ENCODE data around the gene LPIN1.

GRCh38 chr2:11701751-11702301 lies 44.6 kb upstream of the LPIN1 start:
- TF ChIP-seq CTCF (conservative IDR thresholded peaks at IDR 0.05) (no peak), EZH2 (IDR thresholded peaks at IDR 0.05; ENCODE audit: low read depth) (no peak)

Measured in PC-9 (cell line).